HG03457 (cell line): ENCODE data around the gene CERKL.
"Not testable (repeated sequence)": the region's sequence is repeated elsewhere in the genome, so short reads cannot be mapped to it uniquely, and the experiment has no call there.

Experiments
- ATAC-seq: cut with Tn5 transposase; IDR thresholded peaks from one replicate; pipeline ENCODE4 v1.9.1; 2021; ENCODE audit warnings: moderate number of reproducible peaks; ENCODE audit not compliant: unreplicated experiment

CERKL gene

GRCh38 chr2:181656450-181657291, at the start of gene CERKL:
Gene CERKL, minus strand, starts transcription at chr2:181657105. Its CDS starts 99 bp downstream, at chr2:181657006.
- ATAC-seq, result peak; percentile 84

- ATAC-seq, result not testable (repeated sequence)
Observed at GRCh38 chr2:181702519-181702918, 45.6 kb upstream of the CERKL start.

- no peak for ATAC-seq
Observed at GRCh38 chr2:181698223-181698622, 41.3 kb upstream of the CERKL start.

DNA sequence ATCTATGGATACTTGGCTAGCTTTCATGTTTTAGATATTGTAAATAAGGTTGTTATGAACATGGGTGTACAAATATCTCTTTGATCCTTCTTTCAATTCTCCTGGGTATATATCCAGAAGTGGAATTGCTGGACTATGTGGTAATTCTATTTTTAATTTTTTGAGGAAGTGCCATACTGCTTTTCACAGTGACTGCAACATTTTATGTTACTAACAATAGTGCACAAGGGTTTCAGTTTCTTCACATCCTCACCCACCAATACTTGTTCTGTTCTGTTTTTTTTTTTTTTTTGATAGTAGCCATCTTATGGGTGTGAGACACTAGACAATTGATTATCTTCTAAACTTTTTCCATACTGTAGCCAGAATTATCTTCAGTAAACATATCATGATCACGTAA, 40.7 kb upstream of the CERKL start:
- ATAC-seq, result no peak

DNA sequence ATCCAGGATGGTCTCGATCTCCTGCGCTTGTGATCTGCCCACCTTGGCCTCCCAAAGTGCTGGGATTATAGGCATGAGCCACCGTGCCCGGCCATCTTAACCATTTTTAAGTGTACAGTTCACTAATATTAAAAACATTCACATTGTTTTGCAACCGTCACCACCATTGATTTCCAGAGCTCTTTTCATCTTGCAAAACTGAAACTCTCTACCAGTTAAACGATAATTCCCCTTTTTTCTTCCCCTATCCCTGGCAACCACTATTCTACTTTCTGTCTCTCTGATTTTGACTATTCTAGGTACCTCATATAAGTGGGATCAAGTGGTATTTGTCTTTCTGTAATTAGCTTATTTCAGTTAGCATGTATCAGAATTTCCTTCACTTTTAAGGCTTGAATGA, 40.2 kb upstream of the CERKL start:
- no peak for ATAC-seq

- ATAC-seq, result no peak
Observed at GRCh38 chr2:181694271-181694670, 37.4 kb upstream of the CERKL start.

- ATAC-seq, result no peak
Observed at GRCh38 chr2:181690860-181691259, 34.0 kb upstream of the CERKL start.

- ATAC-seq, result no peak
Observed at GRCh38 chr2:181686576-181687185, 29.8 kb upstream of the CERKL start.

GRCh38 chr2:181685150-181685688, 28.3 kb upstream of the CERKL start:
- no peak for ATAC-seq

- ATAC-seq, result no peak
Observed at GRCh38 chr2:181684454-181685149, 27.7 kb upstream of the CERKL start.

DNA sequence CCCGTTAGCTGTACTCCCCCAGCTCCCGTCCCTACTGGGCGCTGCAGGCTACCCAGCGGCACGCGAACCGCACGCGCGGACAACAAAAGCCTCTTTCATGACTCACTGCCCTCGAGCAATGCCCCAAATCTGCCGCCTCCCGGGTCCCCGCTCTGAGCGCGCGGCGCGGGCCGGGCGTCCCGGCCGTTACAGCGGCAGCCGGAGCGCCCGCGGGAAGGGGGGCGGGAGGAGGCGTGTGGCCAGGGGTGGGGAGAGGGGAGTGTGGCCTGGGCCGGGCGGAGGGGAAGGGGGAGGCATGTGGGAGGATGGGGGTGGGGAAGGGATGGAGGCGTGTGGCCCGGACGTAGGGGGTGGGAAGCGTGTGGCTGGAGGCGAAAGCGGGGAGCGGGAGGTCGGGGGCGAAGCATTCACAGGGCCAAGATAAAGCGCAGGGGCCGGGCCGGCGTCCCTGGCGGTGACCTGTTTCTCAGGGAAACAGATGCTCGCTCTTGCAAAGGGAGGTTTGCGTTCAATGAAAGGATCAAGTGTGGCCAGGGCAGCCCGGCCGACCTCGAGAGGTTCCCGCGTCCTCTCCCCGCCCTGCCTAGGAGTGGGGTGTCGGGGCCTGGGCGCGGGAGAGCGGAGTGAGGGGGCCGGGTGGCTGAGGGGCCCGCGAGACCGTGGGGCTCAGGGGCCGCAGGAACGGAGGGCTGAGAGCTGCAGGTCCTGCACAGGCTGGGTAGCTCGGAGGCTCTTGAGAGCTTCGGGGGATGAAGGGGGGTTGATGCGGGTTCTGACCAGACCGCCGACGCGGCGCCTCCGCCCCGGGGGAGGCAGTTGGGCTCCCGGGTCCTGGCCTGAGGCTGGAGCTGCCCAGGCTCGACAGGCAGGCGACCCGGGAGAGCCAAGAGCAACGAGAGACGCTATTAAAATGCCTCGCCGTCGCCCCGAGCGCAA, 26.9 kb upstream of the CERKL start:
- ATAC-seq, result no peak

GRCh38 chr2:181682795-181683517, 26.1 kb upstream of the CERKL start:
- no peak for ATAC-seq

- no peak for ATAC-seq
Observed at GRCh38 chr2:181682026-181682789, 25.3 kb upstream of the CERKL start.

DNA sequence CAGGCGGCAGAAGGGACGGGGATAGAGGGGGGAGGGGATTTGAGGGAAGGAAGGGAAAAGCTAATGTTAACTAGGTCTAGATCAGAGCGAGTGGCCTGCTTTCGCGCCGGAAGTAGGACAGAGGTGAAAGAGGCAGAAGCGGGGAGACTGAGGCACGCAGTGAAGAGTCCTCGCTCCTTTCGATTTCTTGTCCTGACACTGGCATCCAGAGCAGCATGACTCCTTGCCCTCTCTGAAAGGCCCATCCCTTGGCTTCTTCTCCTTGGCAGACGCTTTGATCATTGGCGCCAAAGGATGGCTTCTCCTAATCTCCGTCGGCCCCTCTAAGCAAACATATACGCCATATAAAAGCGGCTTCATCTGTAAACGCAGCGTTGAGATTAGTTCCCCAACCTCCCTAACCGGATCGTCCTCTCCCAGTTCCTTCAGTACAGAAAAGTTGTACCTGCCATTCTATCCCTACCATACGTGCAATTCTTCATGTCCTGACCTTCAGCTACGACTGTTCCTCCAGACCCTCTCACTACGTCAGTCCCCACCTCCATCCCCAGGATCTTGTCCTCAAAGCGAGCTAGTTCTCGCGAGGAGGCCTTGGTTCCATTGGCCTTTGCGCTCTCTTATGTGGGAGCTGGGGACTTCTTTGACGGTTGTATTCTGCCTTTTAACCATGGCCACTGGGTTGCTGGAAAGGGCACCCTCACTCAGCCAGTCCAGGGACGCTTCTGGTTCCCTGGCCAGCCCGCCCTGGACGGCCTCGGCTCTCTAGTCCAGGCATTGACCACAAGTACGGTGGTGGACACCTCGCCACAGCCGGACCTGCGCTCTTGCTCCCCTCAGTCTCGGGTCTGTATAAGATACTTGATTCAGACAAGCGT, 24.3 kb upstream of the CERKL start:
- ATAC-seq, result no peak

DNA sequence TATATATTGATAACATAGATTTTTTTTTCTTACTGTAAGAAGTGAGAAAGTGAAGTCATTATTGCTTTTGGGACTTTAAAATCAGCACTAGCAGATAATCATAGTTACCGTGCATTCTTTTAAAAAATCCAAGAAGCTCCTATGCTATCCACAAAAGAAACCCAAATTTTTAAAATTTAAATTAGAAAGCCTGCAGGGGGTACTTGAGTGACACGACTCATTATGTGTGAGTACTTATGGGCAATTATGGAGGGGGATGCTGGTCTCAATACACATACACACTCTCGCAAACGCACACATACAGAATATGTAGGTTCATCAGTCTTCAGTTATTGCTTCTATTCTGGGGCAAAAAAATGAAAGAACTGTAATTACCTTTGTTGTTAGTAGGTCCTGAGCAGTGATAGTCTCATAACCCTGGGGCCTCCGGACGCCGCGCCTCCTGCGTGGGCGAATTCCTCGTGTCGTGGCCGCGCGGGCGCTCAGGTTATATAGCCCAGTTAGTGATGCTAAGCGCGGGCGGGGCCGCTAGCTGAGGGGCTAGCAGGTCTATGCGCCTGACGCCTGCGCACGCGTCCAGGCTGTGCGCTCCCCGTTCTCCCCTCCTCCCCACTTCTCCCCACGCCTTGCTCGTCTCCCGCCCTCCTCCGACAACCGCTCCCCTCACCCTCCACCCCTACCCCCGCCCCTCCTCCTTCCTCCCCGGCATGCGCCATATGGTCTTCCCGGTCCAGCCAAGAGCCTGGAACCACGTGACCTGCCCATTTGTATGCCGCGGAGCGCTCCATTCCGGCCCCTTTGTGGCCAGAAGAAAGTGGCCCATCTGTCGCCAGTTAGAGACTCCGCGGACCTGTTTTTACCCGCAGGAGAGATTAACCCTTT, 23.4 kb upstream of the CERKL start, which contains the start of gene NEUROD1:
Gene NEUROD1, minus strand, starts transcription at position 463 of the 882 bp plus-strand sequence. CDS start 1,657 bp downstream, outside the sequence.
- no peak for ATAC-seq

- ATAC-seq, result no peak
Observed at GRCh38 chr2:181679544-181679979, 22.7 kb upstream of the CERKL start.
